ENCODE results near the gene DNAI2.

- TF ChIP-seq CTCF (IDR thresholded peaks at IDR 0.05) (no peak), POLR2A (IDR thresholded peaks at IDR 0.05) (no peak)
Measured at GRCh38 chr17:74260525-74260850, 13.5 kb upstream of the DNAI2 start.
